Endodermal cell (in vitro differentiated cells): ENCODE measurements around the gene NAALADL2. TPM values are rescaled to one million over a fixed set of nuclear protein-coding genes. Genes with fewer than 3 reads are reported as not detected.
"Not testable (repeated sequence)": the region's sequence is repeated elsewhere in the genome, so short reads cannot be mapped to it uniquely, and the experiment has no call there.

Source experiments
- DNase-seq: peaks from one replicate; pipeline ENCODE4 v3.0.0-alpha.2; 2017
- H3K27ac ChIP-seq: 2 replicates; pipeline ENCODE4 v1.5.1; 2013; ENCODE audit warnings: mild to moderate bottlenecking, low read depth, low read length, moderate library complexity
- H3K27me3 ChIP-seq: 2 replicates; pipeline ENCODE4 v1.6.1; 2013; ENCODE audit warnings: mild to moderate bottlenecking, low read length, moderate library complexity; ENCODE audit not compliant: insufficient read depth, control insufficient read depth, poor library complexity, severe bottlenecking
- H3K36me3 ChIP-seq: 2 replicates; pipeline ENCODE4 v1.7.0; 2013; ENCODE audit warnings: mild to moderate bottlenecking, low read length, moderate library complexity; ENCODE audit not compliant: control insufficient read depth, insufficient read depth
- H3K4me1 ChIP-seq: one replicate; pipeline ENCODE4 v1.7.0; 2013; ENCODE audit warnings: low read length; ENCODE audit not compliant: control insufficient read depth, insufficient read depth
- H3K4me3 ChIP-seq: 2 replicates; pipeline ENCODE4 v1.5.1; 2013; ENCODE audit warnings: mild to moderate bottlenecking, low read length, moderate library complexity
- H3K9ac ChIP-seq: 2 replicates; pipeline ENCODE4 v1.6.1; 2013; ENCODE audit warnings: mild to moderate bottlenecking, low read length, moderate library complexity; ENCODE audit not compliant: poor library complexity, severe bottlenecking; ENCODE audit errors: extremely low read depth
- H3K9me3 ChIP-seq: 2 replicates; pipeline ENCODE4 v1.6.1; 2013; ENCODE audit warnings: mild to moderate bottlenecking, low read length, moderate library complexity; ENCODE audit not compliant: control insufficient read depth
- H3K27ac Mint-ChIP-seq: 2 replicates; pipeline ENCODE4 v1.8.0; 2020; ENCODE audit warnings: mixed read lengths
- H3K27me3 Mint-ChIP-seq: 2 replicates; pipeline ENCODE4 v1.8.0; 2021; ENCODE audit warnings: mild to moderate bottlenecking, mixed read lengths; ENCODE audit not compliant: insufficient read depth
- H3K36me3 Mint-ChIP-seq: 2 replicates; pipeline ENCODE4 v1.8.0; 2020; ENCODE audit warnings: low read depth, mixed read lengths
- H3K4me1 Mint-ChIP-seq: 2 replicates; pipeline ENCODE4 v1.8.0; 2020; ENCODE audit warnings: mixed read lengths
- H3K4me3 Mint-ChIP-seq: 2 replicates; pipeline ENCODE4 v1.8.0; 2020; ENCODE audit warnings: mild to moderate bottlenecking, moderate library complexity, mixed read lengths
- H3K9me3 Mint-ChIP-seq: 2 replicates; pipeline ENCODE4 v1.8.0; 2020; ENCODE audit warnings: mild to moderate bottlenecking, mixed read lengths
- WGBS, 2 experiments: methylation state at CpG; one replicate each; pipeline versions ENCODE4 v1.1.5 to v1.1.7; 2013; ENCODE audit warnings: missing lambda C conversion rate in 2 of 2, mixed read lengths in 1 of 2; ENCODE audit not compliant: insufficient coverage in 1 of 2, insufficient read length in 1 of 2; 5-methylcytosine and 5-hydroxymethylcytosine counted together
- total RNA-seq, 2 donors: library from RNA; stranded (reverse); fragmentation: NEBNext Ultra II Directional in 1 of 2; extraction: Animal tissue kit (Norgen Biotek cat#: 25700) in 1 of 2; gene quantifications; 2 replicates in 1 of 2; 3 replicates in 1 of 2; pipeline ENCODE4 v1.2.1, GENCODE V29; 2021
- TF ChIP-seq, protein P1 (sequence below): fragments of 200-600 bp; sonication (generic); conservative IDR thresholded peaks from 2 replicates; pipeline ENCODE4 v1.5.0; 2021; ENCODE audit warnings: antibody characterized with exemption, mild to moderate bottlenecking

Gene NAALADL2
- total RNA-seq, 2 donors from 2014 or later, result 1.6 to 1.8 TPM

DNA sequence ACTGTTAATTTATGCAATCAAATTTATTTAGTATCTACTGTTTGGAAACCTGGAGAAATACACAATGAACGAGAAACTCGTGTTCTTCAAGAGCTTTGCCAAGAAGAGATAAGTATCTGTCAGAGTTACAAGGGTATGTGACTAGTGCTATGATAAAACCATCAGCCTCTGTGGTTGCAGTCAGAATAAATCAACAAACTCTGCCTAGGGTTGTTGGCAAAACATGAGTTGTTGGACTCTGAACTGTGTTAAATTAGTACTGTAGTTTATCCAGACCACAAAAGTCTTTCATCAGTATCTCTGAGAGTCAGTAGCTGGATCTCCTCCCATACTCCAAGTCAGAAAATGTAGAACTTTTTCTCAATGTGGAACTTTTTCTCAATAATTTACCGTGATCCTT is 918.4 kb downstream of the NAALADL2 start:
- H3K9me3 Mint-ChIP-seq, result peaks cover 2% of the 10 kb centered on the region
- no peak overlapping the region for H3K27ac ChIP-seq

DNA sequence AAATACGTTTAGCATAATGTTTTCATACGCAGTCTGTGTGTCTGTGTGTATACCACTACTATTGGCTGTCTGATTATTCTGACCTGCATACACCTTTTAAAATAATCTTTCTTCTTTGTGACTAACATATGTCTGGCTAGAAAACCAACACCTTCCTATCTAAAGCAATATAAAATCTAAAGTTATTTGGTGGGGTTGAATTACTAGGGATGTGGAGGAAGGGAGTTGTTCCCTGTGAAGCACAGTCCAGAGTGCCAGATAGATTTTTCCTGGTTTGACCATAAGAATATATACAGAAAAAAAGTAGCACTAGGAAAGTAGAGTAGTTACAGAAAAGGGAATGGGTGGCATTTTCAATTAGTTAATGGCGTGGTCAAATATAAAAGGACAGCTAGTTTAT is 918.8 kb downstream of the NAALADL2 start:
- no peaks in the 10 kb centered on the region for H3K27me3 ChIP-seq
- H3K36me3 Mint-ChIP-seq, result no peaks in the 10 kb centered on the region
- peaks cover 2% of the 10 kb centered on the region for H3K9me3 Mint-ChIP-seq
- DNase-seq, result no peak
- TF ChIP-seq, protein P1, sequence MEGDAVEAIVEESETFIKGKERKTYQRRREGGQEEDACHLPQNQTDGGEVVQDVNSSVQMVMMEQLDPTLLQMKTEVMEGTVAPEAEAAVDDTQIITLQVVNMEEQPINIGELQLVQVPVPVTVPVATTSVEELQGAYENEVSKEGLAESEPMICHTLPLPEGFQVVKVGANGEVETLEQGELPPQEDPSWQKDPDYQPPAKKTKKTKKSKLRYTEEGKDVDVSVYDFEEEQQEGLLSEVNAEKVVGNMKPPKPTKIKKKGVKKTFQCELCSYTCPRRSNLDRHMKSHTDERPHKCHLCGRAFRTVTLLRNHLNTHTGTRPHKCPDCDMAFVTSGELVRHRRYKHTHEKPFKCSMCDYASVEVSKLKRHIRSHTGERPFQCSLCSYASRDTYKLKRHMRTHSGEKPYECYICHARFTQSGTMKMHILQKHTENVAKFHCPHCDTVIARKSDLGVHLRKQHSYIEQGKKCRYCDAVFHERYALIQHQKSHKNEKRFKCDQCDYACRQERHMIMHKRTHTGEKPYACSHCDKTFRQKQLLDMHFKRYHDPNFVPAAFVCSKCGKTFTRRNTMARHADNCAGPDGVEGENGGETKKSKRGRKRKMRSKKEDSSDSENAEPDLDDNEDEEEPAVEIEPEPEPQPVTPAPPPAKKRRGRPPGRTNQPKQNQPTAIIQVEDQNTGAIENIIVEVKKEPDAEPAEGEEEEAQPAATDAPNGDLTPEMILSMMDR, result no peak
- H3K27me3 Mint-ChIP-seq, result no peaks in the 10 kb centered on the region
- peaks cover 26% of the 10 kb centered on the region for H3K4me1 Mint-ChIP-seq
- WGBS, 2 experiments, result 96% methylated on average over 3 of the region's 3 CpGs; no CpG with 5 or more reads in 1 of the 2 experiments
- no peak overlapping the region for H3K27ac ChIP-seq
- H3K27ac Mint-ChIP-seq, result no peak overlapping the region
- no peak overlapping the region for H3K9ac ChIP-seq
- peaks cover 9% of the 10 kb centered on the region for H3K9me3 ChIP-seq
- no peak overlapping the region for H3K4me3 Mint-ChIP-seq
- H3K4me3 ChIP-seq, result no peak overlapping the region
- H3K4me1 ChIP-seq, result peaks cover 9% of the 10 kb centered on the region
- H3K36me3 ChIP-seq, result no peaks in the 10 kb centered on the region

More for the DNA sequence above, 918.4 kb downstream of the NAALADL2 start:
- DNase-seq, result no peak
- WGBS, 2 experiments, result 84 to 100% methylated on average over 3 of the region's 3 CpGs
- TF ChIP-seq, protein P1, result no peak
- Mint-ChIP-seq H3K27ac (no peak overlapping the region), H3K36me3 (no peaks in the 10 kb centered on the region), H3K4me1 (peaks cover 26% of the 10 kb centered on the region), H3K27me3 (no peaks in the 10 kb centered on the region), H3K4me3 (no peak overlapping the region)
- Histone ChIP-seq H3K9ac (no peak overlapping the region), H3K27me3 (no peaks in the 10 kb centered on the region), H3K9me3 (peaks cover 9% of the 10 kb centered on the region), H3K36me3 (no peaks in the 10 kb centered on the region), H3K4me1 (peaks cover 9% of the 10 kb centered on the region), H3K4me3 (no peak overlapping the region)

DNA sequence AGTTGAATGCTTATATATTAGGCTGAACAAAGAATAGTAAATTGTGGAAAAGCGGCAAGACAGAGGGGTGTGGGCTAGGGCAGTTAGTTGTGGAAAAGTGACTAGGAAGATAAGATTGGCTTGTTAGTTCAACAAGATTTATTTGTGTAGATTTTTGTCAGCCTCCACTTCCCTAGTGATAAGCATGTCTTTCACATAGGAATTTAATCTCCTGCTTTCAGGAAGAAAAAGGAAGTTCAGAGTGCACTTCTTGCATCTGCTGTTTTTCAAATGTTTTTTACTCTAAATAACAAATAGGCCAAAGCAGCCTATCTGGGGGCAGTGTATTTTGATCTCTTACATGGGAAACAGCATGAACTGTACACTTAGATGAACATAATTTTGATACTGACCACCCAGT is 919.9 kb downstream of the NAALADL2 start:
- H3K27me3 Mint-ChIP-seq, result no peaks in the 10 kb centered on the region
- H3K36me3 ChIP-seq, result no peaks in the 10 kb centered on the region
- H3K27me3 ChIP-seq, result no peaks in the 10 kb centered on the region
- no peak overlapping the region for H3K9ac ChIP-seq
- peaks cover 2% of the 10 kb centered on the region for H3K9me3 Mint-ChIP-seq
- DNase-seq, result no peak
- TF ChIP-seq, protein P1, result no peak
- peaks cover 9% of the 10 kb centered on the region for H3K4me1 ChIP-seq
- H3K4me1 Mint-ChIP-seq, result peaks cover 26% of the 10 kb centered on the region
- H3K27ac Mint-ChIP-seq, result peak overlapping the region; percentile 11
- H3K9me3 ChIP-seq, result peaks cover 9% of the 10 kb centered on the region
- H3K36me3 Mint-ChIP-seq, result no peaks in the 10 kb centered on the region
- no peak overlapping the region for H3K27ac ChIP-seq
- H3K4me3 ChIP-seq, result peak overlapping the region; percentile 50
- WGBS, 2 experiments, result 69 to 100% methylated on average over 1 of the region's 1 CpG
- H3K4me3 Mint-ChIP-seq, result no peak overlapping the region

DNA sequence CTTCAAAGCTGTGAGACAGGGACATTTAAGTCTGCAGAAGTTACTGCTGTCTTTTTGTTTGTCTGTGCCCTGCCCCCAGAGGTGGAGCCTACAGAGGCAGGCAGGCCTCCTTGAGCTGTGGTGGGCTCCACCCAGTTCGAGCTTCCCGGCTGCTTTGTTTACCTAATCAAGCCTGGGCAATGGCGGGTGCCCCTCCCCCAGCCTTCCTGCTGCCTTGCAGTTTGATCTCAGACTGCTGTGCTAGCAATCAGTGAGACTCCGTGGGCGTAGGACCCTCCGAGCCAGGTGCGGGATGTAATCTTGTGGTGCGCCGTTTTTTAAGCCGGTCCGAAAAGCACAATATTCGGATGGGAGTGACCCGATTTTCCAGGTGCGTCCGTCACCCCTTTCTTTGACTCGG is 928.0 kb downstream of the NAALADL2 start:
- not testable (repeated sequence) for H3K27ac Mint-ChIP-seq, H3K9me3 Mint-ChIP-seq, H3K4me1 ChIP-seq, H3K27ac ChIP-seq, H3K4me1 Mint-ChIP-seq, H3K4me3 Mint-ChIP-seq, DNase-seq, H3K9me3 ChIP-seq, H3K27me3 ChIP-seq, H3K9ac ChIP-seq, H3K27me3 Mint-ChIP-seq, H3K4me3 ChIP-seq, H3K36me3 Mint-ChIP-seq, H3K36me3 ChIP-seq
- 86% methylated on average over 3 of the region's 16 CpGs; no CpG with 5 or more reads in 1 of the 2 experiments for WGBS, 2 experiments
